Measurements from ENCODE around the gene DNAJA3.

DNA sequence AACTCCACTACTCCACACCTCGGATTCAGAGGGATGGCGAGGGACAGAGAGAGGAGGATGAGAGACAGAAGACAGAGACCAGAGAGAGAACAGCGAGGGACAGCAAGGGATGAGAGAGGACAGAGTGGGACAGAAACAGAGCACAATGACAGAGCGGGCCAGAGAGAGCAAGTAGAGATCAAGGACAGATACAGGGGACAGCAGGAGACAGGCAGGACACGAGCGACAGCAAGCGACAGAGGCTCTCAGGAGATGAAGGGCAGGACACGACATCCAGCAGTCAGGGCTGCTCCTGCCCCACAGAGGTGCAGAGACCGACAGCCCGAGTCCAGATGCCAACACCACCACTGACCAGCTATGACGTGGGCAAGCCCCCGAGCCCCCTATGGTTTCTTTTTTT, 24.2 kb upstream of the DNAJA3 start:
- no peak for TF ChIP-seq SUZ12 (IDR thresholded peaks at IDR 0.05; ENCODE audit: unreplicated experiment)
- TF ChIP-seq CHD2 (IDR thresholded peaks at IDR 0.05; ENCODE audit: borderline replicate concordance, low read depth, low read length): no peak
- no peak for TF ChIP-seq EZH2 (IDR thresholded peaks at IDR 0.05; ENCODE audit: borderline replicate concordance, control insufficient read depth, low read depth, low read length)
- TF ChIP-seq, protein P1, sequence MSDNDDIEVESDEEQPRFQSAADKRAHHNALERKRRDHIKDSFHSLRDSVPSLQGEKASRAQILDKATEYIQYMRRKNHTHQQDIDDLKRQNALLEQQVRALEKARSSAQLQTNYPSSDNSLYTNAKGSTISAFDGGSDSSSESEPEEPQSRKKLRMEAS (IDR thresholded peaks at IDR 0.05; ENCODE audit: low read depth, low read length): no peak
- no peak for TF ChIP-seq TCF12 (IDR thresholded peaks at IDR 0.05; ENCODE audit: low read depth, low read length)
- TF ChIP-seq ZBED1 (IDR thresholded peaks at IDR 0.05; ENCODE audit: borderline replicate concordance): no peak
- TF ChIP-seq, protein P2, sequence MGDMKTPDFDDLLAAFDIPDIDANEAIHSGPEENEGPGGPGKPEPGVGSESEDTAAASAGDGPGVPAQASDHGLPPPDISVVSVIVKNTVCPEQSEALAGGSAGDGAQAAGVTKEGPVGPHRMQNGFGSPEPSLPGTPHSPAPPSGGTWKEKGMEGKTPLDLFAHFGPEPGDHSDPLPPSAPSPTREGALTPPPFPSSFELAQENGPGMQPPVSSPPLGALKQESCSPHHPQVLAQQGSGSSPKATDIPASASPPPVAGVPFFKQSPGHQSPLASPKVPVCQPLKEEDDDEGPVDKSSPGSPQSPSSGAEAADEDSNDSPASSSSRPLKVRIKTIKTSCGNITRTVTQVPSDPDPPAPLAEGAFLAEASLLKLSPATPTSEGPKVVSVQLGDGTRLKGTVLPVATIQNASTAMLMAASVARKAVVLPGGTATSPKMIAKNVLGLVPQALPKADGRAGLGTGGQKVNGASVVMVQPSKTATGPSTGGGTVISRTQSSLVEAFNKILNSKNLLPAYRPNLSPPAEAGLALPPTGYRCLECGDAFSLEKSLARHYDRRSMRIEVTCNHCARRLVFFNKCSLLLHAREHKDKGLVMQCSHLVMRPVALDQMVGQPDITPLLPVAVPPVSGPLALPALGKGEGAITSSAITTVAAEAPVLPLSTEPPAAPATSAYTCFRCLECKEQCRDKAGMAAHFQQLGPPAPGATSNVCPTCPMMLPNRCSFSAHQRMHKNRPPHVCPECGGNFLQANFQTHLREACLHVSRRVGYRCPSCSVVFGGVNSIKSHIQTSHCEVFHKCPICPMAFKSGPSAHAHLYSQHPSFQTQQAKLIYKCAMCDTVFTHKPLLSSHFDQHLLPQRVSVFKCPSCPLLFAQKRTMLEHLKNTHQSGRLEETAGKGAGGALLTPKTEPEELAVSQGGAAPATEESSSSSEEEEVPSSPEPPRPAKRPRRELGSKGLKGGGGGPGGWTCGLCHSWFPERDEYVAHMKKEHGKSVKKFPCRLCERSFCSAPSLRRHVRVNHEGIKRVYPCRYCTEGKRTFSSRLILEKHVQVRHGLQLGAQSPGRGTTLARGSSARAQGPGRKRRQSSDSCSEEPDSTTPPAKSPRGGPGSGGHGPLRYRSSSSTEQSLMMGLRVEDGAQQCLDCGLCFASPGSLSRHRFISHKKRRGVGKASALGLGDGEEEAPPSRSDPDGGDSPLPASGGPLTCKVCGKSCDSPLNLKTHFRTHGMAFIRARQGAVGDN (IDR thresholded peaks at IDR 0.05): no peak
- TF ChIP-seq BRCA1 (IDR thresholded peaks at IDR 0.05; ENCODE audit: low read depth, low read length): no peak
- TF ChIP-seq, protein P3, sequence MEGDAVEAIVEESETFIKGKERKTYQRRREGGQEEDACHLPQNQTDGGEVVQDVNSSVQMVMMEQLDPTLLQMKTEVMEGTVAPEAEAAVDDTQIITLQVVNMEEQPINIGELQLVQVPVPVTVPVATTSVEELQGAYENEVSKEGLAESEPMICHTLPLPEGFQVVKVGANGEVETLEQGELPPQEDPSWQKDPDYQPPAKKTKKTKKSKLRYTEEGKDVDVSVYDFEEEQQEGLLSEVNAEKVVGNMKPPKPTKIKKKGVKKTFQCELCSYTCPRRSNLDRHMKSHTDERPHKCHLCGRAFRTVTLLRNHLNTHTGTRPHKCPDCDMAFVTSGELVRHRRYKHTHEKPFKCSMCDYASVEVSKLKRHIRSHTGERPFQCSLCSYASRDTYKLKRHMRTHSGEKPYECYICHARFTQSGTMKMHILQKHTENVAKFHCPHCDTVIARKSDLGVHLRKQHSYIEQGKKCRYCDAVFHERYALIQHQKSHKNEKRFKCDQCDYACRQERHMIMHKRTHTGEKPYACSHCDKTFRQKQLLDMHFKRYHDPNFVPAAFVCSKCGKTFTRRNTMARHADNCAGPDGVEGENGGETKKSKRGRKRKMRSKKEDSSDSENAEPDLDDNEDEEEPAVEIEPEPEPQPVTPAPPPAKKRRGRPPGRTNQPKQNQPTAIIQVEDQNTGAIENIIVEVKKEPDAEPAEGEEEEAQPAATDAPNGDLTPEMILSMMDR (IDR thresholded peaks at IDR 0.05 in 2 of 3, conservative IDR thresholded peaks at IDR 0.05 in 1 of 3; ENCODE audit: control insufficient read depth in 2 of 3, extremely low read depth in 1 of 3, insufficient read depth in 1 of 3, low read depth in 3 of 3, low read length in 3 of 3): no peak
- TF ChIP-seq YBX1 (IDR thresholded peaks at IDR 0.05): no peak
- no peak for TF ChIP-seq POLR2A (IDR thresholded peaks at IDR 0.05; ENCODE audit: low read depth, low read length)
- TF ChIP-seq, protein P4, sequence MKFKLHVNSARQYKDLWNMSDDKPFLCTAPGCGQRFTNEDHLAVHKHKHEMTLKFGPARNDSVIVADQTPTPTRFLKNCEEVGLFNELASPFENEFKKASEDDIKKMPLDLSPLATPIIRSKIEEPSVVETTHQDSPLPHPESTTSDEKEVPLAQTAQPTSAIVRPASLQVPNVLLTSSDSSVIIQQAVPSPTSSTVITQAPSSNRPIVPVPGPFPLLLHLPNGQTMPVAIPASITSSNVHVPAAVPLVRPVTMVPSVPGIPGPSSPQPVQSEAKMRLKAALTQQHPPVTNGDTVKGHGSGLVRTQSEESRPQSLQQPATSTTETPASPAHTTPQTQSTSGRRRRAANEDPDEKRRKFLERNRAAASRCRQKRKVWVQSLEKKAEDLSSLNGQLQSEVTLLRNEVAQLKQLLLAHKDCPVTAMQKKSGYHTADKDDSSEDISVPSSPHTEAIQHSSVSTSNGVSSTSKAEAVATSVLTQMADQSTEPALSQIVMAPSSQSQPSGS (IDR thresholded peaks at IDR 0.05; ENCODE audit: low read length): no peak

Measured in GM12878 (cell line).